CD4-positive, alpha-beta T cell (primary cell): Measurements from ENCODE around the gene FASN. TPM values are rescaled to one million over a fixed set of nuclear protein-coding genes. Genes with fewer than 3 reads are reported as not detected.

Experiments used
- ATAC-seq: fragments of 200-7000 bp; cut with Tn5 transposase; one replicate; pipeline ENCODE4 v1.10.0; 2022; ENCODE audit warnings: mild to moderate bottlenecking; ENCODE audit not compliant: poor library complexity
- CTCF ChIA-PET: fragments of 350-600 bp; sonication (Branson Sonifier 250); formaldehyde crosslinking; loops from one replicate; lab custom pipeline; 2021; ENCODE audit warnings: antibody characterized with exemption, inconsistent platforms; lab: Charles Lee
- POLR2A ChIA-PET: fragments of 350-600 bp; sonication (Branson Sonifier 250); formaldehyde crosslinking; loops from one replicate; lab custom pipeline; 2021; ENCODE audit warnings: antibody characterized with exemption, inconsistent platforms; lab: Charles Lee
- DNase-seq, 14 experiments: peaks; one replicate each; pipeline ENCODE4 v3.0.0-alpha.2; 2013 to 2020; ENCODE audit warnings: mixed read lengths in 2 of 14
- H3K27ac ChIP-seq, 2 donors: one replicate each; pipeline versions ENCODE4 v1.5.1 to v1.7.0; 2013; ENCODE audit warnings: low read length in 2 of 2, low read depth in 1 of 2, mild to moderate bottlenecking in 1 of 2
- H3K27me3 ChIP-seq, 2 experiments: 1 replicate in 1 of 2; 2 replicates in 1 of 2; pipeline versions ENCODE4 v1.6.1 to v1.7.0; 2013; ENCODE audit warnings: low read length in 2 of 2, control low read depth in 1 of 2, mild to moderate bottlenecking in 1 of 2, moderate library complexity in 1 of 2; ENCODE audit not compliant: insufficient read depth in 2 of 2, control insufficient read depth in 1 of 2
- H3K36me3 ChIP-seq: one replicate; pipeline ENCODE4 v1.6.1; 2013; ENCODE audit warnings: low read length, control low read depth; ENCODE audit not compliant: insufficient read depth
- H3K4me1 ChIP-seq: one replicate; pipeline ENCODE4 v1.6.1; 2013; ENCODE audit warnings: low read length, control low read depth; ENCODE audit not compliant: insufficient read depth
- H3K4me3 ChIP-seq: one replicate; pipeline ENCODE4 v1.5.1; 2013; ENCODE audit warnings: mild to moderate bottlenecking, low read length, moderate library complexity
- H3K9me3 ChIP-seq, 2 experiments: 1 replicate in 1 of 2; 2 replicates in 1 of 2; pipeline versions ENCODE4 v1.6.1 to v1.7.0; 2013; ENCODE audit warnings: low read length in 2 of 2, mild to moderate bottlenecking in 2 of 2, control low read depth in 1 of 2, moderate library complexity in 1 of 2; ENCODE audit not compliant: control insufficient read depth in 1 of 2, insufficient read depth in 1 of 2
- H3K27ac Mint-ChIP-seq: one replicate; pipeline ENCODE4 v1.8.0; 2020; ENCODE audit warnings: mixed read lengths
- H3K27me3 Mint-ChIP-seq: one replicate; pipeline ENCODE4 v1.8.0; 2021; ENCODE audit warnings: mixed read lengths
- H3K36me3 Mint-ChIP-seq: one replicate; pipeline ENCODE4 v1.8.0; 2021; ENCODE audit warnings: low read depth, mixed read lengths
- H3K4me1 Mint-ChIP-seq: one replicate; pipeline ENCODE4 v1.8.0; 2021; ENCODE audit warnings: low read depth, mixed read lengths
- H3K4me3 Mint-ChIP-seq: one replicate; pipeline ENCODE4 v1.8.0; 2020; ENCODE audit warnings: mild to moderate bottlenecking, mixed read lengths
- H3K9me3 Mint-ChIP-seq: one replicate; pipeline ENCODE4 v1.8.0; 2020; ENCODE audit warnings: mixed read lengths
- CTCF ChIP-seq: fragments of 200-600 bp; IDR thresholded peaks from one replicate; pipeline ENCODE4 v1.8.0; 2022; ENCODE audit warnings: antibody characterized with exemption, mild to moderate bottlenecking
- intact Hi-C, 2 experiments: fragments of 100-400 bp; cut with DNase I in 1 of 2; cut with micrococcal nuclease in 1 of 2; formaldehyde crosslinking; loops; one replicate each; pipeline versions ENCODE4 v1.15.1 to v1.9.0; 2023 to 2025; cut with DNase I, micrococcal nuclease
- total RNA-seq, 174 experiments: library from RNA in 2 of 174; stranded (reverse) in 2 of 174; gene quantifications; one replicate each; pipeline ENCODE4 v1.2.3 and lab custom pipeline; 2021 to 2026

FASN gene
- total RNA-seq, 2 experiments from 2014 or later = 168 to 174 TPM

GRCh38 chr17:82043507-82043906 lies 54.5 kb downstream of the FASN start:
- Histone ChIP-seq H3K27me3 (no peaks in the 10 kb centered on the region), H3K36me3 (peaks cover 5% of the 10 kb centered on the region), H3K27ac (no peak overlapping the region), H3K9me3 (no peaks in the 10 kb centered on the region), H3K4me3 (no peak overlapping the region), H3K4me1 (no peaks in the 10 kb centered on the region)
- POLR2A ChIA-PET = no interaction called here
- DNase-seq (no peak), ATAC-seq (no peak)
- Mint-ChIP-seq H3K9me3 (no peaks in the 10 kb centered on the region), H3K27ac (no peak overlapping the region), H3K4me1 (peaks cover 6% of the 10 kb centered on the region), H3K27me3 (no peaks in the 10 kb centered on the region), H3K36me3 (peaks cover 9% of the 10 kb centered on the region), H3K4me3 (no peak overlapping the region)
- intact Hi-C loops = no loop called here
- CTCF ChIA-PET = no interaction called here
- no peak for TF ChIP-seq CTCF

GRCh38 chr17:82042649-82043048 lies 55.4 kb downstream of the FASN start:
- H3K4me1 Mint-ChIP-seq = peaks cover 9% of the 10 kb centered on the region
- no peak overlapping the region for H3K27ac ChIP-seq
- H3K27ac Mint-ChIP-seq = no peak overlapping the region
- peaks cover 10% of the 10 kb centered on the region for H3K36me3 Mint-ChIP-seq
- DNase-seq (no peak), ATAC-seq (no peak)
- no peaks in the 10 kb centered on the region for H3K27me3 Mint-ChIP-seq
- H3K4me3 ChIP-seq = no peak overlapping the region
- intact Hi-C loops = no loop called here
- peaks cover 5% of the 10 kb centered on the region for H3K36me3 ChIP-seq
- POLR2A ChIA-PET = no interaction called here
- H3K9me3 ChIP-seq = no peaks in the 10 kb centered on the region
- peaks cover 5% of the 10 kb centered on the region for H3K4me1 ChIP-seq
- no peak overlapping the region for H3K4me3 Mint-ChIP-seq
- CTCF ChIA-PET = no interaction called here
- TF ChIP-seq CTCF = no peak
- H3K9me3 Mint-ChIP-seq = no peaks in the 10 kb centered on the region
- H3K27me3 ChIP-seq = no peaks in the 10 kb centered on the region

GRCh38 chr17:82041144-82041814 lies 56.8 kb downstream of the FASN start:
- Mint-ChIP-seq H3K27me3 (no peaks in the 10 kb centered on the region), H3K4me1 (peaks cover 9% of the 10 kb centered on the region), H3K36me3 (peaks cover 7% of the 10 kb centered on the region), H3K27ac (peak overlapping the region; percentile 33), H3K9me3 (no peaks in the 10 kb centered on the region), H3K4me3 (no peak overlapping the region)
- ChIA-PET POLR2A (no interaction called here), CTCF (interaction anchor here (1.7 to 2.8 kb wide), 2 partner anchors 11 to 82 kb away, joined by 5 to 10 read pairs; no protein-coding TSS in a partner anchor)
- peaks cover 16% of the 10 kb centered on the region for H3K4me1 ChIP-seq
- no peak for DNase-seq
- no peak for ATAC-seq
- H3K4me3 ChIP-seq = no peak overlapping the region
- no peaks in the 10 kb centered on the region for H3K36me3 ChIP-seq
- TF ChIP-seq CTCF = no peak
- H3K9me3 ChIP-seq = no peaks in the 10 kb centered on the region
- no peaks in the 10 kb centered on the region for H3K27me3 ChIP-seq
- no peak overlapping the region for H3K27ac ChIP-seq
- intact Hi-C loops = no loop called here
